HEK293 (cell line): ENCODE measurements around the gene PRKAR2B.

ENCODE experiments used
- CTCF ChIA-PET: fragments of 350-600 bp; formaldehyde crosslinking; extraction: SDS; loops from one replicate; lab custom pipeline; 2021; ENCODE audit warnings: antibody characterized with exemption; lab: Yijun Ruan, JAX
- POLR2A ChIA-PET: fragments of 300-600 bp; formaldehyde crosslinking; extraction: SDS; loops from one replicate; lab custom pipeline; 2020; ENCODE audit warnings: antibody characterized with exemption, inconsistent platforms; lab: Yijun Ruan, JAX
- H3K27ac ChIP-seq: fragments of 200-500 bp; sonication (Bioruptor generic); 2 replicates; pipeline ENCODE4 v1.5.1; 2014; ENCODE audit warnings: low read depth, low read length, control low read depth, inconsistent platforms; ENCODE audit errors: extremely low read depth
- H3K36me3 ChIP-seq, 2 experiments: fragments of 200-500 bp in 1 of 2; sonication (Bioruptor generic) in 1 of 2; 1 replicate in 1 of 2; 2 replicates in 1 of 2; pipeline ENCODE4 v1.5.1; 2014 to 2017; ENCODE audit warnings: inconsistent platforms in 2 of 2, low read length in 2 of 2; ENCODE audit not compliant: control insufficient read depth in 2 of 2, insufficient read depth in 1 of 2
- H3K4me1 ChIP-seq: fragments of 200-500 bp; sonication (Bioruptor generic); 2 replicates; pipeline ENCODE4 v1.5.1; 2014; ENCODE audit warnings: mild to moderate bottlenecking, low read length, inconsistent platforms; ENCODE audit not compliant: control insufficient read depth, insufficient read depth
- H3K4me3 ChIP-seq: 2 replicates; pipeline ENCODE4 v1.5.1; 2011; ENCODE audit warnings: low read depth, mild to moderate bottlenecking, control low read depth, low read length, moderate library complexity
- H3K9me3 ChIP-seq: fragments of 200-500 bp; sonication (Bioruptor generic); 2 replicates; pipeline ENCODE4 v1.5.1; 2014; ENCODE audit warnings: low read depth, low read length, inconsistent platforms; ENCODE audit not compliant: control insufficient read depth, insufficient read depth
- MEIS1 ChIP-seq: sonication (generic); formaldehyde crosslinking; IDR thresholded peaks from 2 replicates; pipeline ENCODE4 v1.8.1; 2022; ENCODE audit warnings: missing genetic modification reagents, mild to moderate bottlenecking, borderline replicate concordance
- PRDM6 ChIP-seq: fragments of 450-650 bp; formaldehyde crosslinking; IDR thresholded peaks from 2 replicates; pipeline ENCODE4 v1.5.1; 2017; ENCODE audit warnings: missing biosample characterization, missing genetic modification characterization
- SCRT1 ChIP-seq: fragments of 450-650 bp; formaldehyde crosslinking; IDR thresholded peaks from 2 replicates; pipeline ENCODE4 v1.5.1; 2016; ENCODE audit warnings: missing biosample characterization, missing genetic modification characterization, borderline replicate concordance
- YY1 ChIP-seq: fragments of 450-650 bp; formaldehyde crosslinking; IDR thresholded peaks from 2 replicates; pipeline ENCODE4 v1.5.1; 2018; ENCODE audit warnings: missing biosample characterization, missing genetic modification characterization
- ZBTB1 ChIP-seq: fragments of 450-650 bp; formaldehyde crosslinking; IDR thresholded peaks from 2 replicates; pipeline ENCODE4 v1.5.1; 2016; ENCODE audit warnings: missing biosample characterization, missing genetic modification characterization
- ZNF10 ChIP-seq: fragments of 450-650 bp; formaldehyde crosslinking; IDR thresholded peaks from 2 replicates; pipeline ENCODE4 v1.5.1; 2017; ENCODE audit warnings: missing biosample characterization, missing genetic modification characterization
- ZNF112 ChIP-seq: fragments of 450-650 bp; formaldehyde crosslinking; IDR thresholded peaks from 2 replicates; pipeline ENCODE4 v1.5.0; 2017; ENCODE audit warnings: missing biosample characterization, missing genetic modification characterization
- ZNF133 ChIP-seq: fragments of 450-650 bp; formaldehyde crosslinking; IDR thresholded peaks from 2 replicates; pipeline ENCODE4 v1.5.1; 2016; ENCODE audit warnings: missing biosample characterization, missing genetic modification characterization
- ZNF169 ChIP-seq: fragments of 450-650 bp; formaldehyde crosslinking; IDR thresholded peaks from 2 replicates; pipeline ENCODE4 v1.5.1; 2016; ENCODE audit warnings: missing biosample characterization, missing genetic modification characterization
- ZNF174 ChIP-seq: fragments of 450-650 bp; formaldehyde crosslinking; IDR thresholded peaks from 2 replicates; pipeline ENCODE4 v1.5.0; 2017; ENCODE audit warnings: missing biosample characterization, mild to moderate bottlenecking, missing genetic modification characterization
- ZNF19 ChIP-seq: fragments of 450-650 bp; formaldehyde crosslinking; IDR thresholded peaks from 2 replicates; pipeline ENCODE4; 2016; ENCODE audit warnings: missing biosample characterization, missing genetic modification characterization, low read depth
- ZNF214 ChIP-seq: fragments of 450-650 bp; formaldehyde crosslinking; IDR thresholded peaks from 2 replicates; pipeline ENCODE4 v1.5.1; 2017; ENCODE audit warnings: missing biosample characterization, mild to moderate bottlenecking, missing genetic modification characterization, borderline replicate concordance
- ZNF239 ChIP-seq: fragments of 450-650 bp; formaldehyde crosslinking; IDR thresholded peaks from 2 replicates; pipeline ENCODE4 v1.5.1; 2016; ENCODE audit warnings: missing biosample characterization, missing genetic modification characterization
- ZNF488 ChIP-seq: fragments of 450-650 bp; formaldehyde crosslinking; IDR thresholded peaks from 2 replicates; pipeline ENCODE4 v1.5.1; 2016; ENCODE audit warnings: missing biosample characterization, missing genetic modification characterization
- ZNF530 ChIP-seq: fragments of 450-650 bp; formaldehyde crosslinking; IDR thresholded peaks from 2 replicates; pipeline ENCODE4 v1.5.1; 2016; ENCODE audit warnings: low read depth, missing biosample characterization, missing genetic modification characterization
- ZNF544 ChIP-seq: fragments of 450-650 bp; formaldehyde crosslinking; IDR thresholded peaks from 2 replicates; pipeline ENCODE4 v1.5.0; 2017; ENCODE audit warnings: missing biosample characterization, missing genetic modification characterization
- ZNF555 ChIP-seq: fragments of 450-650 bp; formaldehyde crosslinking; conservative IDR thresholded peaks from 2 replicates; pipeline ENCODE4 v1.5.1; 2017; ENCODE audit warnings: missing biosample characterization, mild to moderate bottlenecking, missing genetic modification characterization, inconsistent platforms
- ZNF558 ChIP-seq: fragments of 450-650 bp; formaldehyde crosslinking; IDR thresholded peaks from 2 replicates; pipeline ENCODE4 v1.5.1; 2016; ENCODE audit warnings: missing biosample characterization, missing genetic modification characterization
- ZNF561 ChIP-seq: fragments of 450-650 bp; IDR thresholded peaks from 2 replicates; pipeline ENCODE4 v1.5.1; 2018; ENCODE audit warnings: missing biosample characterization, missing genetic modification characterization, borderline replicate concordance
- ZNF585B ChIP-seq: fragments of 450-650 bp; formaldehyde crosslinking; IDR thresholded peaks from 2 replicates; pipeline ENCODE4 v1.5.1; 2016; ENCODE audit warnings: missing biosample characterization, missing genetic modification characterization
- ZNF600 ChIP-seq: fragments of 450-650 bp; formaldehyde crosslinking; IDR thresholded peaks from 2 replicates; pipeline ENCODE4 v1.5.1; 2016; ENCODE audit warnings: missing biosample characterization, missing genetic modification characterization
- ZNF76 ChIP-seq: fragments of 450-650 bp; formaldehyde crosslinking; IDR thresholded peaks from 2 replicates; pipeline ENCODE4; 2016; ENCODE audit warnings: low read depth, missing biosample characterization, missing genetic modification characterization, borderline replicate concordance
- ZNF843 ChIP-seq: fragments of 450-650 bp; formaldehyde crosslinking; IDR thresholded peaks from 2 replicates; pipeline ENCODE4 v1.5.1; 2016; ENCODE audit warnings: missing biosample characterization, missing genetic modification characterization
- ZSCAN30 ChIP-seq: fragments of 450-650 bp; IDR thresholded peaks from 2 replicates; pipeline ENCODE4 v1.5.1; 2018; ENCODE audit warnings: missing biosample characterization, mild to moderate bottlenecking, missing genetic modification characterization, moderate library complexity

Gene PRKAR2B

GRCh38 chr7:107103369-107103768 is 58.9 kb downstream of the PRKAR2B start:
- ChIA-PET POLR2A (no interaction called here), CTCF (interaction anchor here (0.6 to 0.7 kb wide), 2 partner anchors 144 to 150 kb away, joined by 3 read pairs; no protein-coding TSS in a partner anchor)

GRCh38 chr7:107104801-107105200 is 60.3 kb downstream of the PRKAR2B start:
- POLR2A ChIA-PET: interaction anchor here (0.5 kb wide), 1 partner anchor 19 kb away, joined by 3 read pairs; no protein-coding TSS in a partner anchor

More at GRCh38 chr7:107103369-107103768, 58.9 kb downstream of the PRKAR2B start:
- H3K36me3 ChIP-seq: no peaks in the 10 kb centered on the region
- no peaks in the 10 kb centered on the region for H3K9me3 ChIP-seq
- no peak overlapping the region for H3K4me3 ChIP-seq
- H3K27ac ChIP-seq: no peak overlapping the region
- TF ChIP-seq ZNF585B (tag by site-specific recombination) (no peak), ZNF600 (tag by site-specific recombination) (no peak), ZNF530 (no peak), ZBTB1 (tag by site-specific recombination) (no peak), ZNF169 (tag by site-specific recombination) (no peak)
- no peaks in the 10 kb centered on the region for H3K4me1 ChIP-seq

GRCh38 chr7:107105591-107106245 is 61.2 kb downstream of the PRKAR2B start:
- H3K27ac ChIP-seq: no peak overlapping the region
- TF ChIP-seq ZNF214 (tag by site-specific recombination) (no peak), PRDM6 (tag by site-specific recombination) (no peak), ZNF76 (tag by site-specific recombination) (no peak), ZNF112 (no peak), ZNF174 (no peak)
- CTCF ChIA-PET: interaction anchor here (0.5 to 0.6 kb wide), 2 partner anchors 313 to 1334 kb away, joined by 3 read pairs; no protein-coding TSS in a partner anchor
- no peaks in the 10 kb centered on the region for H3K4me1 ChIP-seq
- H3K9me3 ChIP-seq: no peaks in the 10 kb centered on the region
- POLR2A ChIA-PET: no interaction called here
- H3K4me3 ChIP-seq: no peak overlapping the region
- no peaks in the 10 kb centered on the region for H3K36me3 ChIP-seq

More at GRCh38 chr7:107104801-107105200, 60.3 kb downstream of the PRKAR2B start:
- Histone ChIP-seq H3K4me1 (no peaks in the 10 kb centered on the region), H3K27ac (no peak overlapping the region), H3K9me3 (no peaks in the 10 kb centered on the region), H3K4me3 (no peak overlapping the region), H3K36me3 (no peaks in the 10 kb centered on the region)
- no peak for TF ChIP-seq ZSCAN30 (tag by site-specific recombination)
- TF ChIP-seq ZNF133 (tag by site-specific recombination): no peak
- TF ChIP-seq YY1 (tag by site-specific recombination): no peak
- TF ChIP-seq PRDM6 (tag by site-specific recombination): no peak
- TF ChIP-seq ZNF558 (tag by site-specific recombination): no peak
- TF ChIP-seq ZNF561 (tag by site-specific recombination): no peak
- no peak for TF ChIP-seq ZNF239 (tag by site-specific recombination)
- TF ChIP-seq ZNF843 (tag by site-specific recombination): no peak
- no peak for TF ChIP-seq SCRT1 (tag by site-specific recombination)
- no peak for TF ChIP-seq ZNF488 (tag by site-specific recombination)
- TF ChIP-seq ZNF555: no peak
- no peak for TF ChIP-seq ZNF10 (tag by site-specific recombination)
- no peak for TF ChIP-seq ZNF169 (tag by site-specific recombination)
- no peak for TF ChIP-seq ZNF19 (tag by site-specific recombination)
- no peak for TF ChIP-seq ZNF544 (tag by site-specific recombination)
- TF ChIP-seq MEIS1 (CRISPR knock-in tag): no peak
- CTCF ChIA-PET: no interaction called here
